GM21723 (cell line): ENCODE data around the gene PMM1.
"Not testable (repeated sequence)": the region's sequence is repeated elsewhere in the genome, so short reads cannot be mapped to it uniquely, and the experiment has no call there.

Experiments used
- ATAC-seq: cut with Tn5 transposase; IDR thresholded peaks from one replicate; pipeline ENCODE4 v1.9.1; 2021; ENCODE audit warnings: mild to moderate bottlenecking, moderate library complexity; ENCODE audit not compliant: unreplicated experiment

The PMM1 gene

GRCh38 chr22:41589391-41590241 lies at the start of gene PMM1:
Gene PMM1, minus strand, starts transcription at chr22:41589840. Its CDS starts 35 bp downstream, at chr22:41589805.
- ATAC-seq = peak; percentile 87

DNA sequence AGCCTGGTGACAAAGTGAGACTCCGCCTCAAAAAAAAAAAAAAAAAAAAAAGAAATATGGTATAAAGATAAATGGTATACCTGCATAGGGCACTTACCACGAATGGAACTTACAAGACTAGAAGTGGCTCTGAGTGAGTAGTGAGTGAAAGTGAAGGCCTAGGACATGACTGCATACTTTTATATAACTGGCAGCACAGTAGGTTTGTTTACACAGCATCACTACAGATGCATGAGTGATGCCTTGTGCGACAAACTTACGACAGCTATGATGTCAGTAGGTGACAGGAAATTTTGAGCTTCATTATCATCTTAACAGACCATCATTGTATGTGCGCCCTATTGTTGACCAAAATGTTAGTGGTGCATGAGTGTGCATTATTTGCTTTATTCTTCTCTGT lies 49.1 kb upstream of the PMM1 start:
- no peak for ATAC-seq

GRCh38 chr22:41638124-41638523 lies 48.5 kb upstream of the PMM1 start:
- no peak for ATAC-seq

- ATAC-seq = not testable (repeated sequence)
Measured at GRCh38 chr22:41637623-41638022, 48.0 kb upstream of the PMM1 start.

GRCh38 chr22:41636467-41636866 lies 46.8 kb upstream of the PMM1 start:
- no peak for ATAC-seq

GRCh38 chr22:41634610-41635009 lies 45.0 kb upstream of the PMM1 start:
- not testable (repeated sequence) for ATAC-seq

DNA sequence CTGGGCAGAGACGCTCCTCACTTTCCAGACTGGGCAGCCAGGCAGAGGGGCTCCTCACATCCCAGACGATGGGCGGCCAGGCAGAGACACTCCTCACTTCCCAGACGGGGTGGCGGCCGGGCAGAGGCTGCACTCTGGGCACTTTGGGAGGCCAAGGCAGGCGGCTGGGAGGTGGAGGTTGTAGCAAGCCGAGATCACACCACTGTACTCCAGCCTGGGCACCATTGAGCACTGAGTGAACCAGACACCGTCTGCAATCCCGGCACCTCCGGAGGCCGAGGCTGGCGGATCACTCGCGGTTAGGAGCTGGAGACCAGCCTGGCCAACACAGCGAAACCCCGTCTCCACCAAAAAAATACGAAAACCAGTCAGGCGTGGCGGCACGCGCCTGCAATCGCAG lies 42.0 kb upstream of the PMM1 start:
- not testable (repeated sequence) for ATAC-seq

DNA sequence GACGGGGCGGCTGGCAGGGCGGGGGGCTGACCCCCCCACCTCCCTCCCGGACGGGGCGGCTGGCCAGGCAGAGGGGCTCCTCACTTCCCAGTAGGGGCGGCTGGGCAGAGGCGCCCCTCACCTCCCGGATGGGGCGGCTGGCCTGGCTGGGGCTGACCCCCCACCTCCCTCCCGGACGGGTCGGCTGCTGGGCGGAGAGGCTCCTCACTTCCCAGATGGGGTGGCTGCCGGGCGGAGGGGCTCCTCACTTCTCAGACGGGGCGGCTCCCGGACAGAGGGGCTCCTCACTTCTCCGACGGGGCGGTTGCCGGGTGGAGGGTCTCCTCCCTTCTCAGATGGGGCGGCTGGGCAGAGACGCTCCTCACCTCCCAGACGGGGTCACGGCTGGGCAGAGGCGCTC lies 41.5 kb upstream of the PMM1 start:
- not testable (repeated sequence) for ATAC-seq

- no peak for ATAC-seq
Measured at GRCh38 chr22:41625577-41625976, 35.9 kb upstream of the PMM1 start.

GRCh38 chr22:41621911-41622179 lies 32.2 kb upstream of the PMM1 start:
- ATAC-seq = no peak

DNA sequence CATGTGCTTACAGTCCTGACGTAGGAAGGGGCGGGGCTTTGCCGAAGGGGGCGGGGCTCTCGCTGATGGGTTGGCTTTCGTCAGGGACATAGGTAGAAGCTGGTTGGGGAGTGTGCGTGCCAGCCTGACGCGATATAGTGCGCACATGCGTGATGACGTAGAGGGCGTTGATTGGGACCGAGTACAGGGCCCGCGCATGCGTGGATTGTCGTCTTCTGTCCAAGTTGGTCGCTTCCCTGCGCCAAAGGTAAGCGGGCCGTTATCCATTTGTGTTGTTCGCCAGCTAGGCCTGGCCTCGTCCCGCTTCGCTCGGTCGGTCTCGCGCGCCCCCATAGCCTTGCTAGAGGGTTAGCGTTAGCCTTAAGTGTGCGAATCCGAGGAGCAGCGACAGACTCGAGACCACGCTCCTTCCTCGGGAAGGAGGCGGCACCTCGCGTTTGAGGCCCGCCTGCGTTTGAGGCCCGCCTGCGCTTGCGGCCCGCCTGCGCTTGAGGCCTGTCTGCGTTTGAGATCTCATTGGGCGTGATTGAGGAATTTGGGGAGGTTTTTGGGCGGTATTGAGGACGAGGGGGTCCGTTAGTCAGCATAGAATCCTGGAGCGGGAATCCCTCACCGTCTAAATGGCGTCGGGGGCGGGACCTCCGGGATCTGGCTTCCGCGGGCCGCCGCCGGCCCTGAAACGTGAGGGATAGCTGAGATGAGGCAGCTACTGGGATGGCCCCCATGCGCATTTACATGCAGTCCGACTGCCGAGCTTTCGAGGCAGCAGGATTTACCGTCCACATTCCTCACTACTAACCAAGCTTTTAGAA lies 31.7 kb upstream of the PMM1 start, which contains the start of gene XRCC6:
XRCC6 (plus strand) TSS at position 197 of the 812 bp plus-strand sequence. CDS start 710 bp downstream, outside the sequence.
- ATAC-seq = peak; percentile 72

GRCh38 chr22:41620589-41621098 lies 31.0 kb upstream of the PMM1 start, which contains the start of gene DESI1:
Gene DESI1, minus strand, starts transcription at chr22:41621043. Its CDS starts 204 bp downstream, at chr22:41620839.
- ATAC-seq = peak; percentile 71

DNA sequence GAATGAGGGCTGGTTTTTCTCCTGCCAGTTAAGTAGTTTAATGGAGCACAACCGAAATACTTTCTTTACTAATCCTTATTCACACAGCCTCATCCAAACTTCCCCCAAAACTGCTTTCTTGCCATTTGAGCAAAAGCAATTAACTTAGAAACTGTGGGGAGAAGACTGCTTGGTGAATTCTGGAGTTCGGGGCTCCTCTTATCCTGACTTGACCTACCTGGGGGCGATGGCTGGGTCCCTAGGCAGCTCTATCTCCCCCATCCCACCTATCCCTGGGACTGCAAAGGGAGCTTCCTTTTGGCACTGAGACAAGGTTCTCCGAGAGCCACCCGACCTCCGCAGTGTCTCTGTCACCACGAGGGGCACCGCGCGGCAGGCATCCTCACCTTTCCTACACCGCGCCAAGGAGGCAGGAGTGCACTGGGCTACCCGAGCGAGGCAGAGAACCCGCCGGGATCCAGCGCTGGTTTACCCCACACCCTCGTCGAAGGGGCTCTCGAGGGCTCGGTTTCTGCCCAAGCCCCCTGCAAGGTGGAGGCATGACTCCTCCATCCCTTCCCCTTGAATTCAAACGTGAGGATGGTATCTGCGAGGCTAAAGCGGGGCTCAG lies 30.4 kb upstream of the PMM1 start:
- peak; percentile 26 for ATAC-seq

DNA sequence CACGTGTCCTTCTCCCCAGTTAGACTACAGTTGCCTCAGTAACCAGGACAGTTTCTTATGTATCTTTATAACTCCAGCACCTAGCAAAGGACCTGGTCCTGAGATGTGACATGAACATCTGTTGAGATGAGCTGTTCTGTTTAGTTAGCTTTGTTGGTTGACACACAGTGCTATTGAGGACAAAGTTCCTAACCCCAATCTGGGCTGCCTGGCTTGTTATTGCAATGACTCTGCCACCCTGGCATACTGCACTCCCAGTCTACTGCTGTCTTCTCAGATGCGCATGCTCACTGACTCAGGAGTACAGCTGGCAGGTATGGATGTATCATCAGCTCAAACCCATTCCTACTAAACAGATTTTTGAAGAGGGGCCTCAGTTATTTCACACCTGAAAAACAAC lies 23.8 kb upstream of the PMM1 start:
- ATAC-seq = no peak

GRCh38 chr22:41612603-41613306 lies 23.1 kb upstream of the PMM1 start:
- no peak for ATAC-seq

- ATAC-seq = no peak
Measured at GRCh38 chr22:41608386-41608785, 18.7 kb upstream of the PMM1 start.

DNA sequence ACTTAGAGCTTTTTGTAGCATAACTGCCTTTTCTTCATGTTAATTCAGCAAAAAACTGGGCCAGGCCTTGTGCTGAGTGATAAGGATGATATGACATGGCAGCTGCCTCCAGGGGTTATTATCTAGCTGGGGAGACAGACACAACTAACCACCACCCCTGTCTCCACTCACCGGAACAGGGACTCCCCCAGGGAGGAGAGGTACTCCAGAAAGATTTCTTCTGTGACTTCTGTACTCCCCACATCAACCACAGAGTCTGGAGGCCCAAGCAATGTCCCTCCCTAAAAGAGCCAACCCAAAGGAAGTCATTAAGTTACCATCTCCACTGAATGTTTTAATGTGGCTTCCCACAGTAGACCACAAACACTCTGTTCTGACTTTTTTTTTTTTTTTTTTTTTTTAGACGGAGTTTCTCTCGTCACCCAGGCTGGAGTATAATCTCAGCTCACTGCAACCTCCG lies 14.3 kb upstream of the PMM1 start:
- peak; percentile 73 for ATAC-seq

GRCh38 chr22:41600976-41601375 lies 11.3 kb upstream of the PMM1 start:
- ATAC-seq = no peak

GRCh38 chr22:41598891-41599635 lies 9.4 kb upstream of the PMM1 start:
- ATAC-seq = no peak

GRCh38 chr22:41598081-41598480 lies 8.4 kb upstream of the PMM1 start:
- no peak for ATAC-seq
